SK-N-SH treated with all-trans-retinoic acid at 6 μM for 48 hours (cell line): ENCODE measurements around the gene SLC44A2.

Source experiments
- CREB5 ChIP-seq: fragments of 250-450 bp; sonication (Bioruptor Pico); IDR thresholded peaks from 2 replicates; pipeline ENCODE4 v1.5.1; 2020; ENCODE audit warnings: low read depth, mild to moderate bottlenecking, moderate library complexity
- CSDC2 ChIP-seq: fragments of 250-450 bp; sonication (Bioruptor Pico); IDR thresholded peaks from 2 replicates; pipeline ENCODE4 v1.5.0; 2020; ENCODE audit warnings: mild to moderate bottlenecking, moderate library complexity
- ISL1 ChIP-seq: fragments of 250-450 bp; sonication (Bioruptor Pico); IDR thresholded peaks from 2 replicates; pipeline ENCODE4 v2.1.2; 2022; ENCODE audit warnings: mild to moderate bottlenecking, moderate library complexity
- PATZ1 ChIP-seq: fragments of 250-450 bp; sonication (Bioruptor Pico); IDR thresholded peaks from 2 replicates; pipeline ENCODE4 v1.8.0; 2020; ENCODE audit warnings: mild to moderate bottlenecking, moderate library complexity, borderline replicate concordance
- POU6F1 ChIP-seq: fragments of 250-450 bp; sonication (Bioruptor Pico); IDR thresholded peaks from 2 replicates; pipeline ENCODE4 v1.8.0; 2021; ENCODE audit warnings: low read depth, mild to moderate bottlenecking, moderate library complexity, borderline replicate concordance
- SNAI2 ChIP-seq: fragments of 250-450 bp; sonication (Bioruptor Pico); IDR thresholded peaks from 2 replicates; pipeline ENCODE4 v1.5.0; 2020; ENCODE audit warnings: mild to moderate bottlenecking, moderate library complexity
- TCF4 ChIP-seq: fragments of 250-450 bp; sonication (Bioruptor Pico); IDR thresholded peaks from 2 replicates; pipeline ENCODE4 v1.8.0; 2021; ENCODE audit warnings: mild to moderate bottlenecking, moderate library complexity, borderline replicate concordance
- ZC3H10 ChIP-seq: fragments of 250-450 bp; sonication (Bioruptor Pico); IDR thresholded peaks from 2 replicates; pipeline ENCODE4 v1.5.1; 2021; ENCODE audit warnings: mild to moderate bottlenecking, moderate library complexity
- ZFP3 ChIP-seq: fragments of 250-450 bp; sonication (Bioruptor Pico); IDR thresholded peaks from 2 replicates; pipeline ENCODE4 v1.5.0; 2020; ENCODE audit warnings: mild to moderate bottlenecking, moderate library complexity

GRCh38 chr19:10642473-10643171 is 17.3 kb downstream of the SLC44A2 start:
- TF ChIP-seq PATZ1 (CRISPR knock-in tag) (no peak), ISL1 (CRISPR knock-in tag) (no peak), SNAI2 (CRISPR knock-in tag) (no peak), CREB5 (no peak), TCF4 (CRISPR knock-in tag) (no peak), POU6F1 (CRISPR knock-in tag) (no peak), CSDC2 (CRISPR knock-in tag) (no peak), ZC3H10 (CRISPR knock-in tag) (no peak), ZFP3 (CRISPR knock-in tag) (no peak)
